Measurements from ENCODE around the gene AUTS2.

The AUTS2 gene

DNA sequence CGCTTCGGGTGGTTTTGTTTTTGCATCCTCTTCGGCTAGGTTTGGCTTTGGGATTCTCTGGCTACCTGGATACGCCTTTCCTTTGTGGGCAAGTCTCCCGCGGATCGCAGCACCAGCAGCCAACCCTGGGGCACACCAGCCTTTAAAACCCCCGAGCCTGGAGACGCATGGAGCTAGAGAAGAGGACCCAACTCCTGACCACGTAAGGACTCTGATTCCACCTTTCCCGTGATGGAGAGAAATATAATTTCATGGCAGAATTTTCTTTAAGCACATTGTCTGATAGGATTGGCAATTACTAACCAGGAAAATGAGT lies 998.3 kb downstream of the AUTS2 start:
- no peak for TF ChIP-seq GABPA (IDR thresholded peaks at IDR 0.05; ENCODE audit: low read depth)
- TF ChIP-seq POLR2AphosphoS5 (IDR thresholded peaks at IDR 0.05; ENCODE audit: low read depth), result no peak
- TF ChIP-seq, protein P1, sequence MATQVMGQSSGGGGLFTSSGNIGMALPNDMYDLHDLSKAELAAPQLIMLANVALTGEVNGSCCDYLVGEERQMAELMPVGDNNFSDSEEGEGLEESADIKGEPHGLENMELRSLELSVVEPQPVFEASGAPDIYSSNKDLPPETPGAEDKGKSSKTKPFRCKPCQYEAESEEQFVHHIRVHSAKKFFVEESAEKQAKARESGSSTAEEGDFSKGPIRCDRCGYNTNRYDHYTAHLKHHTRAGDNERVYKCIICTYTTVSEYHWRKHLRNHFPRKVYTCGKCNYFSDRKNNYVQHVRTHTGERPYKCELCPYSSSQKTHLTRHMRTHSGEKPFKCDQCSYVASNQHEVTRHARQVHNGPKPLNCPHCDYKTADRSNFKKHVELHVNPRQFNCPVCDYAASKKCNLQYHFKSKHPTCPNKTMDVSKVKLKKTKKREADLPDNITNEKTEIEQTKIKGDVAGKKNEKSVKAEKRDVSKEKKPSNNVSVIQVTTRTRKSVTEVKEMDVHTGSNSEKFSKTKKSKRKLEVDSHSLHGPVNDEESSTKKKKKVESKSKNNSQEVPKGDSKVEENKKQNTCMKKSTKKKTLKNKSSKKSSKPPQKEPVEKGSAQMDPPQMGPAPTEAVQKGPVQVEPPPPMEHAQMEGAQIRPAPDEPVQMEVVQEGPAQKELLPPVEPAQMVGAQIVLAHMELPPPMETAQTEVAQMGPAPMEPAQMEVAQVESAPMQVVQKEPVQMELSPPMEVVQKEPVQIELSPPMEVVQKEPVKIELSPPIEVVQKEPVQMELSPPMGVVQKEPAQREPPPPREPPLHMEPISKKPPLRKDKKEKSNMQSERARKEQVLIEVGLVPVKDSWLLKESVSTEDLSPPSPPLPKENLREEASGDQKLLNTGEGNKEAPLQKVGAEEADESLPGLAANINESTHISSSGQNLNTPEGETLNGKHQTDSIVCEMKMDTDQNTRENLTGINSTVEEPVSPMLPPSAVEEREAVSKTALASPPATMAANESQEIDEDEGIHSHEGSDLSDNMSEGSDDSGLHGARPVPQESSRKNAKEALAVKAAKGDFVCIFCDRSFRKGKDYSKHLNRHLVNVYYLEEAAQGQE (IDR thresholded peaks at IDR 0.05; ENCODE audit: insufficient replicate concordance, low read depth), result no peak
- TF ChIP-seq, protein P2, sequence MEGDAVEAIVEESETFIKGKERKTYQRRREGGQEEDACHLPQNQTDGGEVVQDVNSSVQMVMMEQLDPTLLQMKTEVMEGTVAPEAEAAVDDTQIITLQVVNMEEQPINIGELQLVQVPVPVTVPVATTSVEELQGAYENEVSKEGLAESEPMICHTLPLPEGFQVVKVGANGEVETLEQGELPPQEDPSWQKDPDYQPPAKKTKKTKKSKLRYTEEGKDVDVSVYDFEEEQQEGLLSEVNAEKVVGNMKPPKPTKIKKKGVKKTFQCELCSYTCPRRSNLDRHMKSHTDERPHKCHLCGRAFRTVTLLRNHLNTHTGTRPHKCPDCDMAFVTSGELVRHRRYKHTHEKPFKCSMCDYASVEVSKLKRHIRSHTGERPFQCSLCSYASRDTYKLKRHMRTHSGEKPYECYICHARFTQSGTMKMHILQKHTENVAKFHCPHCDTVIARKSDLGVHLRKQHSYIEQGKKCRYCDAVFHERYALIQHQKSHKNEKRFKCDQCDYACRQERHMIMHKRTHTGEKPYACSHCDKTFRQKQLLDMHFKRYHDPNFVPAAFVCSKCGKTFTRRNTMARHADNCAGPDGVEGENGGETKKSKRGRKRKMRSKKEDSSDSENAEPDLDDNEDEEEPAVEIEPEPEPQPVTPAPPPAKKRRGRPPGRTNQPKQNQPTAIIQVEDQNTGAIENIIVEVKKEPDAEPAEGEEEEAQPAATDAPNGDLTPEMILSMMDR (IDR thresholded peaks at IDR 0.05; ENCODE audit: insufficient read depth, low read length), result no peak
- TF ChIP-seq SPI1 (IDR thresholded peaks at IDR 0.05; ENCODE audit: borderline replicate concordance, low read depth), result no peak
- no peak for DNase-seq (ENCODE audit: low read depth in 1 of 2, low spot score in 1 of 2)
- H3K27me3 ChIP-seq (ENCODE audit: insufficient read depth, poor library complexity, severe bottlenecking), result peaks cover 19% of the 10 kb centered on the region
- no peak overlapping the region for H3K4me3 ChIP-seq (replicated peaks; ENCODE audit: insufficient read depth, low read length)
- no peak overlapping the region for H3K27ac ChIP-seq (replicated peaks)

DNA sequence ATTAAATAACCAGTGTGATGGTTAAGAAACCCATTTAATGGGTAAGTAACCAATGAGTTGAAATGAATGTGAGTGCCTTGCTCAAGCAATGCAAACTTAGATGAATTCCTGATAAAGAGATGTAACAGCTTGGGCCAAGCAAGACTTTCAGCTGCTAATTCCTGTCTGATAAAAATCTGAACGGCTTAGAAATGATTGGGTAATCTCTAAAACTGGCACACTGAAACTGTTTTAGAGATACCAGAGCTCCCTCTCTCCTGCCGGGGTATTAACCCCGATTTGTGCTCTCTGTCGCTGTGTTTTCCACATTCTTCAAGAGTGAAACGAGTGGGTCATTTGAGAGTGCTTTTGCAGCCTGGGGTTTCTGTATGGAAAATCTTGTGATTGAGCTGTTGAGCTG lies 998.8 kb downstream of the AUTS2 start:
- Histone ChIP-seq H3K27ac (replicated peaks) (no peak overlapping the region), H3K4me3 (replicated peaks; ENCODE audit: insufficient read depth, low read length) (no peak overlapping the region), H3K27me3 (ENCODE audit: insufficient read depth, poor library complexity, severe bottlenecking) (peaks cover 19% of the 10 kb centered on the region)
- DNase-seq (ENCODE audit: low read depth in 1 of 2, low spot score in 1 of 2), result no peak
- TF ChIP-seq, protein P1 (IDR thresholded peaks at IDR 0.05; ENCODE audit: insufficient replicate concordance, low read depth), result no peak
- no peak for TF ChIP-seq POLR2AphosphoS5 (IDR thresholded peaks at IDR 0.05; ENCODE audit: low read depth)
- TF ChIP-seq GABPA (IDR thresholded peaks at IDR 0.05; ENCODE audit: low read depth), result no peak
- no peak for TF ChIP-seq SPI1 (IDR thresholded peaks at IDR 0.05; ENCODE audit: borderline replicate concordance, low read depth)
- TF ChIP-seq, protein P2 (IDR thresholded peaks at IDR 0.05; ENCODE audit: insufficient read depth, low read length), result no peak

- Histone ChIP-seq H3K27me3 (ENCODE audit: insufficient read depth, poor library complexity, severe bottlenecking) (peaks cover 19% of the 10 kb centered on the region), H3K27ac (replicated peaks) (no peak overlapping the region), H3K4me3 (replicated peaks; ENCODE audit: insufficient read depth, low read length) (no peak overlapping the region)
- TF ChIP-seq POLR2AphosphoS5 (IDR thresholded peaks at IDR 0.05; ENCODE audit: low read depth), result no peak
- no peak for TF ChIP-seq GABPA (IDR thresholded peaks at IDR 0.05; ENCODE audit: low read depth)
- TF ChIP-seq, protein P2 (IDR thresholded peaks at IDR 0.05; ENCODE audit: insufficient read depth, low read length), result no peak
- TF ChIP-seq SPI1 (IDR thresholded peaks at IDR 0.05; ENCODE audit: borderline replicate concordance, low read depth), result no peak
- TF ChIP-seq, protein P1 (IDR thresholded peaks at IDR 0.05; ENCODE audit: insufficient replicate concordance, low read depth), result no peak
- DNase-seq (ENCODE audit: low read depth in 1 of 2, low spot score in 1 of 2), result no peak
Measured at GRCh38 chr7:70598976-70599375, 1000.7 kb downstream of the AUTS2 start.

Data from HL-60 (cell line).